ENCODE results near the gene MACROD2.

MACROD2 gene

GRCh38 chr20:14434384-14435136 lies 439.2 kb downstream of the MACROD2 start:
- DNase-seq (ENCODE audit: insufficient read length, low spot score), result no peak
- no peak for TF ChIP-seq CTCF (IDR thresholded peaks at IDR 0.05; ENCODE audit: insufficient read depth, missing control alignments)
- no peak for FAIRE-seq

GRCh38 chr20:14441201-14441600 lies 445.9 kb downstream of the MACROD2 start:
- TF ChIP-seq CTCF (IDR thresholded peaks at IDR 0.05; ENCODE audit: insufficient read depth, missing control alignments), result no peak
- FAIRE-seq, result no peak
- no peak for DNase-seq (ENCODE audit: insufficient read length, low spot score)

GRCh38 chr20:14444106-14444505 lies 448.8 kb downstream of the MACROD2 start:
- TF ChIP-seq CTCF (IDR thresholded peaks at IDR 0.05; ENCODE audit: insufficient read depth, missing control alignments), result no peak
- FAIRE-seq (no peak), DNase-seq (ENCODE audit: insufficient read length, low spot score) (no peak)

- no peak for DNase-seq (ENCODE audit: insufficient read length, low spot score)
- no peak for FAIRE-seq
- no peak for TF ChIP-seq CTCF (IDR thresholded peaks at IDR 0.05; ENCODE audit: insufficient read depth, missing control alignments)
These were observed 450.0 kb downstream of the MACROD2 start for GRCh38 chr20:14445310-14445709.

- no peak for TF ChIP-seq CTCF (IDR thresholded peaks at IDR 0.05; ENCODE audit: insufficient read depth, missing control alignments)
- DNase-seq (ENCODE audit: insufficient read length, low spot score) (no peak), FAIRE-seq (no peak)
These were observed 450.6 kb downstream of the MACROD2 start for GRCh38 chr20:14445902-14446301.

GRCh38 chr20:14446446-14446845 lies 451.1 kb downstream of the MACROD2 start:
- no peak for FAIRE-seq

More at GRCh38 chr20:14446446-14446845, 451.1 kb downstream of the MACROD2 start:
- no peak for TF ChIP-seq CTCF (IDR thresholded peaks at IDR 0.05; ENCODE audit: insufficient read depth, missing control alignments)
- DNase-seq (ENCODE audit: insufficient read length, low spot score), result no peak

Data from D721Med (cell line).